CD4-positive, alpha-beta T cell treated with Interleukin-1 beta for 1 hour (primary cell): ENCODE results near the gene CLCN4.

Experiments
- DNase-seq, 2 donors: peaks; one replicate each; pipeline ENCODE4 v3.0.0-alpha.2; 2020 to 2022

CLCN4 gene

DNA sequence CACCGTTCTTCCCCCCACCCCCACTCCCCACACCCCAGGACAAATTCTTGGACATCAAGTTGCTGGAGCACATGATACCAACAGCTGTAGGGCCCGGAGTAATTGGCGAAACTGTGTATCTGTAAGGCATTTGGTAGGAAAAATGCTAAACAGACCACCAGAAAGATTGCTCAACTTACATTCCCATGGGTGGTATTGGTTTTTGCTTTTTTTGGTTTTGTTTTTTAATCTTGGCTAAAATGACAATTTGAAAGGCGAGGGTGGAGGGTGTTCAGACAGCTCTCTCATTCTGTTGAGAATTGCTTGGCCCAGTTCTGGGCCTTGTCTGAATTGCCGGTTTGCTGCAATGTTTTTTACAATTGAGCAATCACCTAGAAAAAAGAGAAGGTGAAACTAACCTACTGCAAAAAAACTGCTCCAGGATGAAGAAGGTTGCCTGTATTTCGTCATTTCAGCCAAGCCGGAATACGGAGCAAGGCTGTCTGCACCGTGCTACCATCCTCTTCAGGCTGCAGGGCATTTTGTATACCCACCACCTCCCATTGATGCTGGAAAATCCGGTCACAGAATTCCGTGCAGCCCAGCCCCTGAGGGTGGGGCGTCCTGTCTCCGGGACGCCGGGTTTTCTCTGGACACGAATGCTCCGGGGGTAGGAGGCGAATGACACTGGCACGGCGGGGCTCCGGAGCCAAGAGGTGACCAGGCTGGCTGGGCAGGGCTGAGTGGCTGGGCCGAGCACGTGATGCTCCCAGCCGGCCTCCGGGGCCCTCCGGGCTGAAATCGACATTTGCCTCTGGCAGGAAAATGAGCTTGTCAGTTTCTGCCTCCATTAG lies at the start of gene CLCN4:
Gene CLCN4, plus strand, starts transcription at position 777 of the 833 bp plus-strand sequence. CDS start 28,058 bp downstream, outside the sequence.
- peak in 1 of 2 donors; percentile 22 for DNase-seq

DNA sequence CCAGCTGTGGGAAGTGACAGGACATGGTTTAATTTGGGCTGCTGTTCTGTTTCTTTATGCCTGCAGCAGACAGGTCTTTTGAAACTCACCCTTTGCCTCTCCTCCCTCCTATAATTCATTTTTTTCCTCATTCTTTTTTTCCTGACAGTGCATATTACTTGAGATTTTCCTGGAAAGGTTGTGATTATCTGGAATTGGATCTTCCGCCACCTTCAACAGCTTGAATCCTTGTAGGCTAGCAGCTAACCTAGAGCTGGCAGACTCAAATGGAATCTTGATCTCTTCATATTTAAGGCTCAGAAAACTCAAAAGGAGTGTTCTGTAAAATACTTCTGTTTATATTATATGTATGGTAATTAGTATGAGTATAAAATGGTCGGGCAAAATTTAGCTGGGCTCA lies 49.3 kb upstream of the CLCN4 start:
- no peak for DNase-seq

DNA sequence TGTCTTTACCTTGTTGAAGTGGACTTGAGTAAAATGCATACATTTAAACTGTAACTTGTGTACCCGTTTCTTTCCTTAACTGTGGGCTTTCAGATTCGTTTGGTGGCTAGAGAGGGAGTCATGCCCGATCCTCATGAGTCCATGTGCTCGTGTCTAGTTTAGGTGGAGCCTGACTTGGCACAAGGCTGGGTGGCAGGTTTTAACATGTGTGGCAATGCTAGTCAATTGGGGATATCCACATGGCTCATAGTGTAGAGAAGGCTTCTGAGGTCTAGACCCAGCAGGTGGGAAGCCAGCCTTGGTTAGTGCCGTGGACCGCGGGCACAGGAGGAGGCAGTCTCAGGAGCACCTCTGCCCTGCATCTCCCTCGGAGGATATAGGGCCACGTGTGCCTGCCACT lies 48.5 kb upstream of the CLCN4 start:
- DNase-seq: no peak

DNA sequence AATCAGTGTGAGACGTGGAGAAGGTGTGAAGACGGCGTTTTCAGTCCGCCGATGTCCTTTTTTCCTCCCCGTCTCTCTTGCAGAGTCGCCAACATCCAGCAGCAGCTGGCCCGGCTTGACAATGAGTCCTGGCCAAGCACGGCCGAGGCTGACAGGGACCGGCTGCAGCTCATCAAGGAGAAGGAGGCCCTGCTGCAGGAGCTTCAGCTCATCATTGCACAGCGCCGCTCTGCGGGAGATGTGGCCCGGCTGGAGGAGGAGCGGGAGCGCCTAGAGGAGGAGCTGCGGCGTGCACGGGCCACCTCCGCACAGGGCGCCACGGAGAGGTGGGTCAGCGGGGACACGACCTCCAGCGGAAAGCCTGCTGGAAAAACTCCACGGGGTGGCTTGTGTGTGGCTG lies 47.1 kb upstream of the CLCN4 start:
- no peak for DNase-seq

DNA sequence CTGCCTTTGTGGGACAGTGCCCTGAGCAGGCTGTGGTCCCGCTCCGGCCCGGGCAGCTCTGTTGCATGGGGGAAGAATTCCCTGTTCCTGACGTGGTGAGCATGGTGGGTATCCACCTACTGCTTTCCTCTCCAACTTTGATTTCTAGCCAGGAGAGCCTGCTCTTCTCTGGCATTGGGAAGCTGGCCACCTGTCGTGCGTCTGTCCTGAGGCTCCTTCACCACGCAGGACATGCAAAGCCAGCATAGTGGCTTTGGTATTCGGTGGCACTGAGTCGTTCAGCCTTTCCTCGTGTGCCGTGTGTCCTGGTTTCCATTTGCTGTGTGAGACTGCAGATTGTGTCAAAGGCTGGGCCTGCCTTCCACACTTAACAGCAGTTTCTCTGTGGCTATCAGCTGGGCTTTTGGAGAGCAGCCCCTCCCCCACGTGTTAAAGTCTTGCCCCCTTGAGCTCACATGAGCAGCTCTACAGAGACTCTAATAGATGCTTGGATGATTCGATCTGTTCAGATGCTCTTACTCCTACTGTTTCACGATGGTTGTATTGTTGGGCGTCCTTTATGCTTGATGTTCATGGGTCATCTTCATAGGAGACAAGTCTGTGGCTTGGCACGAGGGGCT lies 46.3 kb upstream of the CLCN4 start:
- peak in 1 of 2 donors; percentile 23 for DNase-seq

DNA sequence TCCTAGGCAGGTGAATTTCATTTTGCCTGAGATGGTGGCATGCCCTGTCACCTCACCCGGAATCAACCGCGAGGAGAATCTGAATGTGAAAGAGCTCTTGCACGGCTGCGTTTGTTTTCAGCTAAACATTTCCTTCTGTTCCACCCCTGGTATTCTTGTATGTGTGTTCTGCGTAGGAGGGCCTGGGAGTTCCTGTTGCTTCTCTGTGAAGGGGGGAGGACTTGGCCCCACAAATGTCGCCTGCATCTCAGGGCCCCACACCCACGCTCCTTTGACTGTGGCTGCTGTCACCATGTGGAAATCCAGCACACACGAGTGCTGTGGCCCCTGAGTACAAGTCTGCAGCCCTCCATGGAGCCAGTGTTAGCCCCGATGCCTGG lies 45.8 kb upstream of the CLCN4 start:
- peak; percentile 69 to 74 for DNase-seq

DNA sequence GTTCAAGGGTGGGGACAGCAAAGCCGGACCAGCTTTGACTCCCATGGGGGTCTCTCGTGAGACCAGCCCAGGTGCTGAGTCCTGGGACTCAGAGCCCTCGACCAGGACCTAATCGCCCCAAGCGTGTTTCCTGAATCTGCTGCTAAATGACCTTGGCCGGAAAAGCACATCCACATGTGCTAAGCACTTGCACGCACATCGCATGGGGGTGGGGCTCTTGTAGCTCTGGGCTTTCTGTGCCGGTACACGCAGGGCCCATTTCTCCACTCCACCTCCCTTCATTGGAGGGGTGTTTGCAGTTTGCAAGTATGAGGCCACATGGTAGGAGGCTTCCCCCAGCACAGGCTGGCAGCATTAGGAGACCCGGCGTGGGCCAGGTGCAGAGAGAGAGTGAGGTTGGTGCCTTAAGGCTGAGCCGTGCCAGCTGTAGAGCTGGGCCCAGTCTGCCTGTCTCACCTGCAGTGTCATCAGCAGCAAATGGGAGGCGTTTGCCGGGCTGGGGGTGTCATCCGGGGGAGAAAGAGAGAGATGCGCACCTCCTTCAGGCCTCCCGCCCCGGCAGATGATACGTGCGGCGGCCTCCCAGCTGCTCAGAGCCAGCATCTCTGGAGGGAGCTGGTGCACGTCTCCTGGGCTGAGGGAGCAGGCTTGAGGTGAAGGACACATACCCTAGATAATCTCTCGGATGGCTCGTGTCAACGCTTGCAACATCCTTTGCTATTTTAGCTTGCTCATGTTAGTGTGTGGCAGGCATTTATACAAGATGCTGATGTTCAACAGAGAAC lies 45.2 kb upstream of the CLCN4 start:
- DNase-seq: peak; percentile 67 to 75

DNA sequence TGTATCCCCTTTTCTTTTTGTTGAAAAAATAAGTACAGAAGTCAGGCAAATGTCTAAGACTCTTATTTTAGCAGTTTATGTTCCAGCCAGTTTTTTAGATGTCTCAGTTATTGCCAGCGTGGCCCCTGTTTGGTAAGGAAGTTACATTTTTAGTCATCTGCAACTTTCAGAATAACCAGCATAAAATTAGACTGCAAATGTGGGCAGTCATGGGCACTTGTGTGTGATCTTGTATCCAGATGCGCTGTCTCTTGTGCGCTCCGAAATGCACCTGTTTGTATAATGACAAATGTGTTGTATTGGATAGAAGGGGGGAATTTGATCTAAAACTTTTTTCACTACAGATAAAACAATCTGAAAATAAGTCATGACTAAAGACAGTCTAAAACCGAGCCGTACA lies 44.3 kb upstream of the CLCN4 start:
- DNase-seq: no peak

DNA sequence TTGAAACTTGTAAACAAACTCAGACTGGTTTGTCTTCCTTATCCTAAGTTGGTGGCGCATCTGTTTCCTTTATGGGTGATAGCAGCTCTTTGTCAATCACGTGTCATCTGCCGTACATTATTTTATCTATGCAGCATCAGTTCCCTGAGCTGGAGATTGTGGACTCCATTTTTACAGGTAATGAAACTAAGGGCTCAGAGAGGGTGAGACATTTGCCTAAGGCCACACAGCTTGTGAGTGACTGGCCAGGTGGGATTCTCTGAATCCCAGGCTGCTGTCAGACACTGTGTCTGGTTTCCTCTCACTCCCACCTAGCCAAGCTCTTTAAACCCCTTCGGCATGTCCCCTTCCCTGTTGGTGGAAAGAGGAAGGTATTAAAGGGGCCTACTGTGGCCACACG lies 41.7 kb upstream of the CLCN4 start:
- DNase-seq: no peak

DNA sequence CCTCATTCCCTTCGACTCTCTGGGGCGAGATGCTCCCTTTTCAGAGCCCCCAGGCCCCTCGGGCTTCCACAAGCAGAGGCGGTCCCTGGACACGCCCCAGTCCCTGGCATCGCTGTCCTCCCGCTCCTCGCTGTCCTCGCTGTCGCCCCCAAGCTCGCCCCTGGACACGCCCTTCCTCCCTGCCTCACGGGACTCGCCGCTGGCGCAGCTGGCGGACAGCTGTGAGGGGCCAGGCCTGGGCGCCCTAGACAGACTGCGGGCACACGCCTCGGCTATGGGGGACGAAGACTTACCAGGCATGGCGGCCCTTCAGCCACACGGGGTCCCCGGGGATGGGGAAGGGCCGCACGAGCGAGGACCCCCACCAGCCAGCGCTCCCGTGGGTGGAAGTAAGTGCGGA lies 39.5 kb upstream of the CLCN4 start:
- no peak for DNase-seq

DNA sequence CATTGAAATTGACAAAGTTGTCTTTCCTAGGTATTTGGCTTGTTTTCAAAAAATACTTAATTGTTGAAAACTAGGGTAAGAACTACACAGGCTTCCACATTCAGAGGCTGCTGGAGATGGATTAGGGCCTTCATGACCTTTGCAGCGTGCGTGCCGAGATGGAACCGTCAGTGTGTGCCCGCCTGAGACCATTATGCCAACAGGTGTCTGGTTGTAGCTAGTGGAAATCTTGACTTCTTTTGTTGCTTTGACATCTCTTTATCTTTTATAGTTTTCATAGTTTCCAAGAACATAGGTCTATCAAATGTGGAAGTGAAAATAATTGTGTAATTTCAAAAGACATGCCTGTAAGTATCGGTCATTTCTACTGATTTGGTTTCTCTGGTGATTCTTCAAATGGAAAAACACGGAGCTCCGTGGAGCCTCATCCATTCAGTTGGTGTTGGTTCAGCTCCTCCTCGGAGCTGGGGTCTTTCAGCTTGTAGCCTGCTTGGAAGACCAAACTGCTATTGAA lies 38.9 kb upstream of the CLCN4 start:
- no peak for DNase-seq

DNA sequence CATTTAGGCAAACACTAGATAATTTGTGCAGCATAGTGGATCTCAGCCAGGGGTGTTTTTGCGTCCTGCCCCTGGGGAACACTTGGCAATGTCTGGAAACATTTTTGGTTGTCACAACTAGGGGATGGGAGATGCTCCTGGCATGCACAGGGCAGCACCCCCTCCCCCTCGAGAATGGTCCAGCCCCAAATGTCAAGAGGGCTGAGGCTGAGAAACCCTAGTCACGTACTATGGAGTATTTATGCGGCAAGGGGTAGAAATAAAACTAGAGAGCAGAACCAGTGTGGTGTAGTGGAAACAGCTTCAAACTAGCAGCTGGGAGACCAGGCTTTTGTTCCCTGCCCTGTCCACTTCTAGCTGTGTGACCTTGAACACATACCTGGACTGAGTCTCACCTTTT lies 38.2 kb upstream of the CLCN4 start:
- DNase-seq: no peak

DNA sequence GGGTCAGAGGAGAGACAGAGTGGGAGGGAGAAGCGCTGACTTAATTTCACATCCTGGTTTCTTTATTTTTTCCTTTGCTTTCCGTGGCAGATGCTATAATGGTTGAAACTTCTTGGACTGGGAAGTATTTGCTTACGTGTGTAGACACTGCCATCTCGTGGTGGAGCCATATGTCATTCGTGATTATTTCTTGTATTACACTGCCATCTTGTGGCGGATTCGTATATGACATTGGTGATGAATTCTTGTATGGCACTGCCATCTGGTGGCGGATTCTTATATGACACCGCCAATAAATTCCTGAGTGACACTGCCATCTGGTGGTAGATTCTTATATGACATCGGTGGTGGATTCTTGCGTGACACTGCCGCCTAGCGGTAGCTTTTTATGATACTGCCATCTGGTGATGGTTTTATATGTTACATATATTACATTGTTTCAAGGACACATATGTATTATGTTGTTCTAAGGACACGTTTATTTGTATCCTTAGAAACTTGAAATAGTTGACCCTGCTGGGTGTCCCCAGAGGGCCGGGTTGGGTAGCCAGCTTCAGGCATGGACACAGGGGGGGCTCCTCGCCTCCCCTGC lies 37.3 kb upstream of the CLCN4 start:
- DNase-seq: peak; percentile 75 to 78

DNA sequence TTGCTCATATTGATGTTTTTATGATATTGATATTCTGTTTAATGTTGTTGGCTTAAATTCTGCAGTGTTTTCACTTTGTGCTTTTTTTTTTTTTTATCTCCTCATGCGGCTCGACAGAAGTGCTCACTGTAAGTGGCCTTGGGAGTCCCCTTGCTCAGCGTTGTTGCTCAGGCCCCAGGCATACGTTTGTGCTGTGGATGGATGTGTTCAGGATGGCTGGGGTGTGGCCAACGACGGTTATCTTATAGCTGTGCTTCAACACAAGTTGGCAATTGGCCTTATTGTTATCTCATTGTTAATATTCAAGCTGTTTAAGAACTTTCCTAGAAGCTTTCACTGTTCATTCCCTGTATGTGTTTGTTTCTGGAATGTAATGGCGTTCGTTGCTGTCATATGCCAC lies 36.4 kb upstream of the CLCN4 start:
- no peak for DNase-seq

DNA sequence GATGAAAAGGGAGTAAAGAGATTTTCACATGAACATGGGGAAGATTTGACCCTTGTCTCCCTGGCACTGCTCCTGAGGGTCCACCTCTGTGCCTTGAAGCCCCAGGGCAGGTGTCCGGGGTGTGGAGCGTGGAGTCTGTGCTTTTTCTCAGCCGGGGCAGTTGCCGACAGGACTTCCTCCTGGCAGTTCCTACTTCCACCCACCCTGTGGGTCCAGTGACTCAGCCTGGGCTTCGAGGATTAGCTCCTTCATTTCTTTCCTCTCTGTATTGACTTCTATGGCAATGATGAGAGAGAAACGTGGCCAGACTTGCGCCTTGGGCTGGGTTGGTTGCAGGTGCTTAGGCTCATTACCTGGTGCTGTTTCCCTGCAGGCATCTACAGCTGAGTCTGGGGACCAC lies 35.9 kb upstream of the CLCN4 start:
- DNase-seq: no peak

DNA sequence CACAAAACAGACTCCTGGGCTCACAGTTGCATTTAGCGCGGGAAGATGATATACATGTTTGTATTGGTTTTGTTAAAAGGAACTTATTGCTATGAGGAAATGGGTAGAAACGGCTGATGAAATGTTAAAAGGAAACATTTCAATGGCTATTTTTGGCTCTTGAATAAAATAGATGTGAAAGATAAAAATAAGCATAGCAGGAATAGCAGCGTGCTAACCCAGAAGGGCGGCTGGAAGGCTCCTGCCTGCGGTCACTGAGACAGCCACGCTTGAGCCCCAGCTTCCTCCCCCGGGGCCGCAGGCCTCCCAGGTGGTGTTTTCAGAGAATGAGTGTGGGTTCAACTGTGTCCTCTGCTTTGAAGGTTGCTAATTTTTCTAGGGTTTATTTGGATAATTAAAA lies 35.0 kb upstream of the CLCN4 start:
- peak in 1 of 2 donors; percentile 59 for DNase-seq

DNA sequence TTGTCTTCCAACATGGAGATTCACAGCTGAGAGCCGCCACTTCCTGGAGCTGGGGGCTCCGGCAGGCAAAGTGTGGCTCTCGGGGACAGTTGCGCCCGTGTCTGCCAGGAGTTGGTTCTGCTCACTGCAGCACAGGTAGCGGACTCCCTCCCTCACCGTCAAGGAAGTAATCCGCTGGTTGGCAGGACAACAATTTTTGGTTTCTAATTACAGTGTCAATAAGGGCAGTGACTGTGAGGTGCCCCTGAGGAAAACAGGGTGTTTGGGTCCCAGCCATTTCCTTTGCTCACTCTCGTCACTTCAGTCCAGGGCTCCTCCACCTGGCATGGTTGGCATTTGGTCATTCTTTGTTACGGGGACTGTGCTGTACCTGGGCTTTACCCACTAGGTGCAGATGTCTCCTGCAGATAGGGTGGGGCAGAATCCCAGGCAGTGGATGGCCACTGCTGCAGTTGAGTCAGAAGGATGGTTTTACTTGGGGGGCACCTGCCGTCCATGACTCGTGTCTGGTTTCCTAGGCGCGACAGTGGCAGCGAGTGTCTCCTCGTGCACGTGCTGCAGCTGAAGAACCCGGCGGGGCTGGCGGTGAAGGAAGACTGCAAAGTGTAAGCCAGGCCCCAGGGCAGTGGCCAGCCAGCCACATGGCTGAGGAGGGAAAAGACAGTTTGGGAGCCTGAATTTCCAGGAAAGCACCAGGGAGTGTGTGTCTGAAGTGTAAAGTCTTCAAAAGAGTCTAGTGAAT lies 32.1 kb upstream of the CLCN4 start:
- no peak for DNase-seq

DNA sequence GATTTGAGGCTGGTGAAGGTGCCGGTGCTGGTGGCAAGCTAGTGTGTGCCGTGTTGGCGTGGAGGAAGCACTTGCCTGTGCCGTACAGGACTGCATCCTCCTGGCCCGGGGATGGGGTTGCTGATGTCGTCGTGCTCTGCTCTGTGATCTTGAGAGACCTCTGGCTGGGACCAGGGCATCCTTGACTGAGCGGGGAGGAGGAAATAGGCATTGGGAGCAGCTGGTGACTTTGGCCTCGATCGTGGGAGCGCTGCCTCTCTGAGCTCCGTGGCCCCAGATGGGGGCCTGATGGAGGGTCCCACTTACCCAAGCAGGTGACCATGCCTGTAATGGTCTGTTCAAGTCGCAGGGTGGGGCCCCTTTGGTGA lies 31.5 kb upstream of the CLCN4 start:
- no peak for DNase-seq

DNA sequence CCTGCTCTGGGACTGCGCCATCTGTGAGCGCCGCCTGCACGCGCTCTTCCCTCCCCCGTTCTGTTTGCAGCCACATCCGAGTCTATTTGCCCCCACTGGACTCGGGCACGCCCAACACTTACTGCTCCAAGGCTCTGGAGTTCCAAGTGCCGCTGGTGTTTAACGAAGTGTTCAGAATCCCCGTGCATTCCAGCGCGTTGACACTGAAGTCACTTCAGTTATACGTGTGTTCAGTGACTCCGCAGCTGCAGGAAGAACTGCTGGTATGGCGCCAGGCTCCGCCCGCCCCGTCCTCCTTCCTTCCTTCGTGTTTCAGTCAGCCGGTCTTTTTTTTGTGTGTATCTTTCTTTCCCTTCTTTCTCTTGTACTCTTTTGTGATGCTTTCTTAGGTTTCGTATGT lies 30.7 kb upstream of the CLCN4 start:
- no peak for DNase-seq

DNA sequence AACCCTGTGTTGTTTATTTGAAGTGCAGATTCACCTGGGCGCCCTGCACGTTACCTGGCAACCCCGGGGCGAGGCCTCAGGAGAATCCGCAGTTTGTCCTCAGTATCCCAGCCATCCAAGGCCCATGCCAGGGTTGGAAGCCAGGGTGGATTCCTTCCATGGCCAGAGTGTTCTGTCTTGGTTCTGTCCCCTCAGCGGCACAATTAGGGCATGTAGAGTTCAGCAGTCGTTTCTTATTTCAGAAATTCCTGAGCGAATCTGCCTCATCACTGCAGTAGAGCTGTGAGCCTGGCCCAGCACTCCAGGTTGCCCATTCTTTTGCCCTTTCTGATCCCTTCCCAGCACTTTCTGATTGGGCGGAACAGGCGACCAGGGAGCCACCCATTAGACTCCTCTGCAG lies 29.9 kb upstream of the CLCN4 start:
- no peak for DNase-seq

DNA sequence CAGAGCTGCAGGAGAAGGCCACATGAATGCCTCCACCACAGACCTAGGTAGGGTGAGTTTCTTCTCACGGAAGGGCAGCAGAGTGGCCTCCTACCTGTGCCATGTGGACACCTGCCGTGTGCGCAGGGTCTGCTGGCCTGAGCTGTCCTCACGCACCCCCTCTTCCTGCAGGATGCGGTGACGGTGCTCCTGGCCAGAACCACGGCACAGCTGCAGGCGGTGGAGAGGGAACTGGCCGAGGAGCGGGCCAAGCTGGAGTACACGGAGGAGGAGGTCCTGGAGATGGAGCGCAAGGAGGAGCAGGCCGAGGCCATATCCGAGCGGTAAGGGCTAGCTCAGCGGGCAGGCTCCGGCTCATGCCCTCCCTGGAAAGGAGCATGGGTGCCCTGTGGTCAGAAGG lies 28.4 kb upstream of the CLCN4 start:
- no peak for DNase-seq

DNA sequence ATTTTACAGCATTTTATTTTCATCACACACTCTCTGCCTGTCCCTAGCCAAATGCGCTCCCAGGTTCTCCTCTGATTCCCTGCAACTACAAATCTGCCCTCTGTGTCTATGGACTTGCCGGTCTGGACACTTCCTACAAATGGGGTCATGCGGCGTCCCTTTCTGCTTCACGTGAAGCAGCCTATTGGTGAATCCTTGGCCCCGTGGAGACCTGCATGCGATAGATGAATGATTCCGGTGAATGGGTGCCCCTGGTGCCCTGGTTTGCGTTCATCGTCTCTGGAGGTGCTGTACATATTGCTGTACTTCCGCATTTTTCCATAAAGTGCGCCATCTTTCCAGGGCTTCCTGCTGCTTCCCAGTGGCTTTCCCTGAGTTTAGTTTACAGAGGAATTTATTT lies 27.5 kb upstream of the CLCN4 start:
- no peak for DNase-seq

DNA sequence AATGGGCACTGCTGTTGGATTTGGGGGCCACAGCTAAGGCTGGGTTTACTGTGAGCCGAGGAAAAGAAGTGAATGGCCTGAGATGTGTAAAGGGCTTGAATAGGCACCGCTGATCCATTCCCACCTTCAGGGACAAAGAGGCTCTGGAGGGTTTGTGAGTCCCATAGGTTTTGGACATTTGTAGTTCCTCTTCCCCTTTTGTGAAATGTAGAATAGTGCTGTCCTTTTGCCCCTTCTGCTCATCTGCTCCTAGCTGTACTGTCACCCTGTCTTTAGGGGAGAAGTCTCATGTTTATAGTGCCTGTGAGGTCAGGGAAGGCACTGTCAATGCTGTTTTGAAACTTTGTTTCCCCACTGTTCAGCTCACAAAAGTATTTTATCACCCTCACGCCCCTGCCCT lies 26.4 kb upstream of the CLCN4 start:
- DNase-seq: no peak
